NT2/D1 (cell line): ENCODE measurements around the gene ELF3.

ENCODE experiments used
- SUZ12 ChIP-seq: IDR thresholded peaks from 2 replicates; pipeline ENCODE4 v1.6.1; 2011; ENCODE audit not compliant: insufficient read length, insufficient read depth; ENCODE audit errors: extremely low read depth
- ZNF274 ChIP-seq: IDR thresholded peaks from 2 replicates; pipeline ENCODE4 v1.6.1; 2011; ENCODE audit warnings: mild to moderate bottlenecking, low read depth, low read length

DNA sequence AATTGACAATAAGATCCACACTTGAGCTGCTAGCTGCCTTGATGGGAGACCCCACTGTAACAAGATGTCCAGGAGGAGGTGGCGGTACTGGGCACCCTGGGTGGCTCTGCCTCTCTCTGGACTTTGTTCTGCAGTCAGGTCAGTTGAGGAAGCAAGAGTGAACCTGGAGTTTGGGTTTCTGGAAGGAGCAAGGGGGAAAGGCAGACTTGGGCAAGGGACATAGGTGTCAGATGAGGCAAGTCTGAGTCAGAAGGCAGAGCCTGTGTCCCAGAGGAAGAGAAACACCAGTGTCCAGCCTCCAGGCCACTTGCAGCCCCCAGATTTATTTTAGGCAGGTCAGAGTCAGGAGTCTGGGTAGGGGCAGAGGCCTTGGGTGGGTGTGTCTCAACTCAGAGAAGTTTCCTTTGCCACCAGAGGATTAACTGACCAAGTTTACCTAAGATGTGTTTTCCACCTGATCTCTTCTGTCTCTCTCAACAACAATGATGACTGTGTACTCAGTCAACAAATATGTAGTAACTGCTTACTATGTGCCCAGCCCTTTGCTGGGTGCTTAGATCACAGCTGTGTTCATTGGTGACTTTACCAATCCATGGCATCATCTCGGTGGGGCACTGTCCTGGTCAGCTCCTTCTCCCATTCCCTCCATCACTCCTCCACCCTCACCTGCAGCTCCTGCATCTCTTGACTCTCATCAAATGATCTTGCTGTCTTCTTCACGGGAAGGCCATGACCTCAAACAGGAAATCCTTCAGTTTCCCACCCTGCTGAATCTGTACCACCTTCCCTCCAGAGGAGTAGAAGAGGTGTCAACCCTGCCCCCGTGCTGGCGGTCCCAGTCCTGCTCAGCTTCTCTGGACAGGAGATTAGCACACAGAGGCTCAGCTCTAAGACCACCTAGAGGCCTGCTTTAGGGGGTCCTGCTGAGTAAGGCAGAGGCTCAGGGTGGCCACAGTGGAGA lies 36.6 kb downstream of the ELF3 start:
- TF ChIP-seq ZNF274: no peak
- TF ChIP-seq SUZ12: no peak
